Measurements from ENCODE around the gene ZNF697. TPM values are rescaled to one million over a fixed set of nuclear protein-coding genes. Genes with fewer than 3 reads are reported as not detected.

ZNF697 gene
- total and polyA plus RNA-seq, 9 of the 15 experiments (the other 6 are each of a cell fraction or from before 2014, with no cell fraction given): 2.1 to 13.6 (median 8.3) TPM

GRCh38 chr1:119611701-119612113 lies 36.4 kb downstream of the ZNF697 start (continued):
- TF ChIP-seq, protein P1, sequence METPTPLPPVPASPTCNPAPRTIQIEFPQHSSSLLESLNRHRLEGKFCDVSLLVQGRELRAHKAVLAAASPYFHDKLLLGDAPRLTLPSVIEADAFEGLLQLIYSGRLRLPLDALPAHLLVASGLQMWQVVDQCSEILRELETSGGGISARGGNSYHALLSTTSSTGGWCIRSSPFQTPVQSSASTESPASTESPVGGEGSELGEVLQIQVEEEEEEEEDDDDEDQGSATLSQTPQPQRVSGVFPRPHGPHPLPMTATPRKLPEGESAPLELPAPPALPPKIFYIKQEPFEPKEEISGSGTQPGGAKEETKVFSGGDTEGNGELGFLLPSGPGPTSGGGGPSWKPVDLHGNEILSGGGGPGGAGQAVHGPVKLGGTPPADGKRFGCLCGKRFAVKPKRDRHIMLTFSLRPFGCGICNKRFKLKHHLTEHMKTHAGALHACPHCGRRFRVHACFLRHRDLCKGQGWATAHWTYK (CRISPR knock-in tag; IDR thresholded peaks at IDR 0.05): no peak
- TF ChIP-seq CHCHD3 (CRISPR knock-in tag; IDR thresholded peaks at IDR 0.05): no peak
- TF ChIP-seq, protein P2, sequence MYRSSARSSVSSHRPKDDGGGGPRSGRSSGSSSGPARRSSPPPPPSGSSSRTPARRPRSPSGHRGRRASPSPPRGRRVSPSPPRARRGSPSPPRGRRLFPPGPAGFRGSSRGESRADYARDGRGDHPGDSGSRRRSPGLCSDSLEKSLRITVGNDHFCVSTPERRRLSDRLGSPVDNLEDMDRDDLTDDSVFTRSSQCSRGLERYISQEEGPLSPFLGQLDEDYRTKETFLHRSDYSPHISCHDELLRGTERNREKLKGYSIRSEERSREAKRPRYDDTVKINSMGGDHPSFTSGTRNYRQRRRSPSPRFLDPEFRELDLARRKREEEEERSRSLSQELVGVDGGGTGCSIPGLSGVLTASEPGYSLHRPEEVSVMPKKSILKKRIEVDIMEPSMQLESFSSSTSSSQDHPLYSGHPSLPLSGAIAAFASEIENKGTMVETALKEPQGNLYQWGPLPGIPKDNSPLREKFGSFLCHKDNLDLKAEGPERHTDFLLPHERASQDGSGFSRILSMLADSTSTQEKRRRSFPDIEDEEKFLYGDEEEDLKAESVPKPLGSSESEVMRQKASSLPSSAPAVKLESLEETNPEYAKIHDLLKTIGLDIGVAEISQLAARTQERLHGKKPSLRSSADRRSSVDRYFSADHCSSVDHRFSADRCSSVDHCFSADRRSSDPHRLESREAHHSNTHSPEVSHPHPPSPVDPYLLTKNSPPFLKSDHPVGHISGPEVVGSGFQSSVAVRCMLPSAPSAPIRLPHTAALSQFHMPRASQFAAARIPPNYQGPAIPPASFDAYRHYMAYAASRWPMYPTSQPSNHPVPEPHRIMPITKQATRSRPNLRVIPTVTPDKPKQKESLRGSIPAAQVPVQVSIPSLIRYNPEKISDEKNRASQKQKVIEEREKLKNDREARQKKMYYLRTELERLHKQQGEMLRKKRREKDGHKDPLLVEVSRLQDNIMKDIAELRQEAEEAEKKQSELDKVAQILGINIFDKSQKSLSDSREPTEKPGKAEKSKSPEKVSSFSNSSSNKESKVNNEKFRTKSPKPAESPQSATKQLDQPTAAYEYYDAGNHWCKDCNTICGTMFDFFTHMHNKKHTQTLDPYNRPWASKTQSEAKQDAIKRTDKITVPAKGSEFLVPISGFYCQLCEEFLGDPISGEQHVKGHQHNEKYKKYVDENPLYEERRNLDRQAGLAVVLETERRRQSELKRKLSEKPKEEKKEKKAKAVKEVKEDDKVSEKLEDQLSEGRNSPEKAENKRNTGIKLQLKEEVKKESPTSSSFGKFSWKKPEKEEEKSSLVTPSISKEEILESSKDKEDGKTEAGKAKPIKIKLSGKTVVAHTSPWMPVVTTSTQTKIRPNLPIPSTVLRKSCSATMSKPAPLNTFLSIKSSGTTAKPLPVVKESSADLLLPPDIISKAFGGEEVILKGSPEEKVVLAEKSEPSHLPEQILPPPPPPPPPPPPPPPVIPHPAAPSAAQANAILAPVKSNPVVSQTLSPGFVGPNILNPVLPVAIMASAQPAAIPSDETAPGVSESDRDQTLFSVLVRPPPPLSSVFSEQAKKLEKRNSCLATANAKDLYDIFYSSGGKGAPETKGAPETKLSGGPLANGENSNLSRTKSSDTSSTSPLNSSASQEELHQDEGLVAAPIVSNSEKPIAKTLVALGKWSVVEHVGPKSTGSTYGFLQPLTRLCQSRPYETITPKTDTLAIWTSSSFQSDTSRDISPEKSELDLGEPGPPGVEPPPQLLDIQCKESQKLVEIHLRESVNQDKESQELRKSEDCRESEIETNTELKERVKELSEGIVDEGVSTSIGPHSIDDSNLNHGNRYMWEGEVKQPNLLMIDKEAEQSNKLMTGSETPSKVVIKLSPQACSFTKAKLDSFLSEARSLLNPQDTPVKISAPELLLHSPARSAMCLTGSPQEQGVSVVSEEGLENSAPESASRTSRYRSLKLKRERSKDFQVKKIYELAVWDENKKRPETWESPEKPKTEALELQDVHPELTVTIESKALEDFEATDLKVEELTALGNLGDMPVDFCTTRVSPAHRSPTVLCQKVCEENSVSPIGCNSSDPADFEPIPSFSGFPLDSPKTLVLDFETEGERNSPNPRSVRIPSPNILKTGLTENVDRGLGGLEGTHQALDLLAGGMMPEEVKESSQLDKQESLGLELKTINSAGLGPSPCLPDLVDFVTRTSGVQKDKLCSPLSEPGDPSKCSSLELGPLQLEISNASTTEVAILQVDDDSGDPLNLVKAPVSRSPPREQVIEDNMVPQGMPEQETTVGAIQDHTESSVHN (IDR thresholded peaks at IDR 0.05; ENCODE audit: borderline replicate concordance in 1 of 2, low read depth in 1 of 2): no peak
- no peak for TF ChIP-seq BHLHE40 (IDR thresholded peaks at IDR 0.05; ENCODE audit: low read length)
- no peak for TF ChIP-seq POLR3A (IDR thresholded peaks at IDR 0.05; ENCODE audit: borderline replicate concordance, extremely low read depth, insufficient read depth, insufficient read length)
- TF ChIP-seq ZNF197 (CRISPR knock-in tag; IDR thresholded peaks at IDR 0.05; ENCODE audit: low read depth): no peak
- TF ChIP-seq EZH2 (IDR thresholded peaks at IDR 0.05; ENCODE audit: borderline replicate concordance, low read depth, low read length): no peak
- peak; percentile 86 to 93 for TF ChIP-seq RAD21 (CRISPR knock-in tag; conservative IDR thresholded peaks at IDR 0.05 in 1 of 2, IDR thresholded peaks at IDR 0.05 in 1 of 2)
- TF ChIP-seq PHB2 (IDR thresholded peaks at IDR 0.05; ENCODE audit: low read depth): no peak
- TF ChIP-seq MYC (IDR thresholded peaks at IDR 0.05; ENCODE audit: low read depth, low read length): no peak
- TF ChIP-seq MYC (CRISPR knock-in tag; IDR thresholded peaks at IDR 0.05; ENCODE audit: borderline replicate concordance, low read depth): no peak
- TF ChIP-seq POLR2H (tag; IDR thresholded peaks at IDR 0.05; ENCODE audit: low read depth): no peak
- TF ChIP-seq HDAC2 (IDR thresholded peaks at IDR 0.05): no peak
- TF ChIP-seq ZNF384 (IDR thresholded peaks at IDR 0.05; ENCODE audit: low read depth, low read length): peak; percentile 4; the same call in 1 of the 2 replicates
- TF ChIP-seq SAFB2 (IDR thresholded peaks at IDR 0.05; ENCODE audit: borderline replicate concordance, low read depth, low read length, severe bottlenecking): no peak
- TF ChIP-seq CTCF (IDR thresholded peaks at IDR 0.05 in 2 of 3, conservative IDR thresholded peaks at IDR 0.05 in 1 of 3; ENCODE audit: insufficient read depth in 2 of 3, low read depth in 1 of 3, low read length in 3 of 3): peak; percentile 92 to 96 (median 94)
